ENCODE measurements around the gene KRT33B. TPM values are rescaled to one million over a fixed set of nuclear protein-coding genes. Genes with fewer than 3 reads are reported as not detected.
"Not testable (repeated sequence)": the region's sequence is repeated elsewhere in the genome, so short reads cannot be mapped to it uniquely, and the experiment has no call there.

KRT33B gene
- not detected in 2 replicates for total RNA-seq

- DNase-seq (ENCODE audit: low read depth, low spot score) = no peak
These were observed at the start of gene KRT33B for GRCh38 chr17:41369713-41370112. KRT33B (minus strand) TSS chr17:41369813; CDS start chr17:41369750, 63 bp downstream.

- DNase-seq (ENCODE audit: low read depth, low spot score) = no peak
These were observed 48.7 kb upstream of the KRT33B start for GRCh38 chr17:41418116-41418860.

GRCh38 chr17:41417576-41418015 is 48.0 kb upstream of the KRT33B start:
- no peak for DNase-seq (ENCODE audit: low read depth, low spot score)

- DNase-seq (ENCODE audit: low read depth, low spot score) = no peak
These were observed 47.5 kb upstream of the KRT33B start for GRCh38 chr17:41417127-41417526.

GRCh38 chr17:41416479-41416878 is 46.9 kb upstream of the KRT33B start:
- no peak for DNase-seq (ENCODE audit: low read depth, low spot score)

GRCh38 chr17:41415833-41416335 is 46.3 kb upstream of the KRT33B start:
- DNase-seq (ENCODE audit: low read depth, low spot score) = no peak

GRCh38 chr17:41415411-41415810 is 45.8 kb upstream of the KRT33B start:
- DNase-seq (ENCODE audit: low read depth, low spot score) = no peak

- DNase-seq (ENCODE audit: low read depth, low spot score) = no peak
These were observed 44.4 kb upstream of the KRT33B start for GRCh38 chr17:41413982-41414381.

GRCh38 chr17:41413353-41413957 is 43.8 kb upstream of the KRT33B start:
- no peak for DNase-seq (ENCODE audit: low read depth, low spot score)

- DNase-seq (ENCODE audit: low read depth, low spot score) = no peak
These were observed 41.6 kb upstream of the KRT33B start for GRCh38 chr17:41411072-41411840.

- DNase-seq (ENCODE audit: low read depth, low spot score) = no peak
These were observed 37.6 kb upstream of the KRT33B start for GRCh38 chr17:41407226-41407625.

- no peak for DNase-seq (ENCODE audit: low read depth, low spot score)
These were observed 36.6 kb upstream of the KRT33B start for GRCh38 chr17:41406205-41406604.

GRCh38 chr17:41404024-41404671 is 34.5 kb upstream of the KRT33B start:
- peak; percentile 19 for DNase-seq (ENCODE audit: low read depth, low spot score)

GRCh38 chr17:41403404-41404023 is 33.9 kb upstream of the KRT33B start:
- DNase-seq (ENCODE audit: low read depth, low spot score) = peak; percentile 19

- no peak for DNase-seq (ENCODE audit: low read depth, low spot score)
These were observed 32.5 kb upstream of the KRT33B start for GRCh38 chr17:41402161-41402560.

- DNase-seq (ENCODE audit: low read depth, low spot score) = no peak
These were observed 27.5 kb upstream of the KRT33B start, which contains the start of gene KRT31 for GRCh38 chr17:41396996-41397660. KRT31 (minus strand) TSS chr17:41397608; CDS start chr17:41397539, 69 bp downstream.

GRCh38 chr17:41396340-41396739 is 26.7 kb upstream of the KRT33B start:
- DNase-seq (ENCODE audit: low read depth, low spot score) = no peak

- no peak for DNase-seq (ENCODE audit: low read depth, low spot score)
These were observed 26.0 kb upstream of the KRT33B start for GRCh38 chr17:41395611-41396010.

GRCh38 chr17:41395044-41395443 is 25.4 kb upstream of the KRT33B start:
- DNase-seq (ENCODE audit: low read depth, low spot score) = not testable (repeated sequence)

GRCh38 chr17:41394254-41394996 is 24.8 kb upstream of the KRT33B start:
- no peak for DNase-seq (ENCODE audit: low read depth, low spot score)

Data from pulmonary artery endothelial cell (primary cell).